ENCODE data around the gene TRIM56.

DNA sequence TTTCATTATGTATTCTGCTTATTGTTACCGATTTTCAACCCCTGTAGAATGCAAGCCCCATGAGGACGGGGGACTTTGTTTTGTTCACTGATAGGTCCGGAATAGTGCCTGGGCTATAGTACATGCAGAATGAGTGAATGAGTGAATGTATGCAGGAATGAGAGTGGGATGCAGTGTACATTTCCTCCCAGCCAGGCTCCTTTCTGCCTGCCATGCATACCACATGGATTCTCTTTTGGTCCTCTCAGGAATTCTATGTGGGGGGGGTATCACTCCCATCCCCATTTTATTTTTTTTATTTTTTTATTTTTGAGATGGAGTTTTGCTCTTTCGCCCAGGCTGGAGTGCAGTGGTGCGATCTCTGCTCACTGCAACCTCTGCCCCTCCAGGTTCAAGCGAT, 16.7 kb downstream of the TRIM56 start:
- TF ChIP-seq EZH2 (IDR thresholded peaks at IDR 0.05; ENCODE audit: insufficient read depth, poor library complexity, severe bottlenecking) = no peak
- no peak for TF ChIP-seq EZH2phosphoT487 (IDR thresholded peaks at IDR 0.05; ENCODE audit: insufficient read depth, low read depth)
